NCI-H526 treated with DMSO at 0.1 percent for 48 hours (cell line): ENCODE measurements around the gene LCLAT1.

Source experiments
- DNase-seq: peaks from one replicate; lab custom pipeline; 2025; lab: John Stamatoyannopoulos, UW

Gene LCLAT1

DNA sequence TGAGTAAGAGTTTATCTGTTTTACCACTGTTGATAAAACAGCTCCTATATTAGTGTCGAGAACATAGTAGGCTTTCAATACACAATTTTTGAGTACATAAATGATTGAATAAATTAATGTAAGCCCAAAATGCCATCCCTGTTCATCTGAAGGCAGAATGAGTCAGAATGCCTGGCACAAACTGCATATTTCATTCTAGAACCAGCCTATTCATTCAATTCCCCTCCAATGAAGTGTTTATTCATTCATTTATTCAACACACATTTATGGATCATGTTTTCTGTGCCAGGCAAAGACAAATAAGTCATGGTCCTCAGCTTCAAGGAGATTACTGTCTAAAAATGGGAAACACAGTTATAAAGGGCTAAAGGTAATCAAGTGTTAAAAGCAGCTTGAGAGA lies 22.8 kb upstream of the LCLAT1 start:
- no peak for DNase-seq

DNA sequence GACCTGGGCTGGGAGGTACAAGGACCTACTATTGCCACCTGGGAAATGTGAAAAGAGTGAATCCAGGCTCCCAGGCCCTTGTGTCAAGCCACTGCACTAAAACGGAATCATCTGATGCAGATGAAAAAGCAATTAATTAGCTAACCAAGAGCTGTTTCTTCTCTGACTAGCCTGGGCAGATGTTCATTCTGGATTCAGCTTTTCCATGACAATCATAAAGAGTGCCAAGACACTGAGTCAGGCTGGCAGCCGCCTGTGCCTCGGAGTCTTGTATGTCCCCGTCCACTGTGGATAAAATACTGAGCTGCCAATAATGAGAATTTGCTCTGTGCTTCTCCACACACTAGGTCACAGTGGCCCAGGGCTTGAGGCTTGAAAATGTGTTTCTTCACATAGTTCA lies 21.7 kb upstream of the LCLAT1 start:
- no peak for DNase-seq

DNA sequence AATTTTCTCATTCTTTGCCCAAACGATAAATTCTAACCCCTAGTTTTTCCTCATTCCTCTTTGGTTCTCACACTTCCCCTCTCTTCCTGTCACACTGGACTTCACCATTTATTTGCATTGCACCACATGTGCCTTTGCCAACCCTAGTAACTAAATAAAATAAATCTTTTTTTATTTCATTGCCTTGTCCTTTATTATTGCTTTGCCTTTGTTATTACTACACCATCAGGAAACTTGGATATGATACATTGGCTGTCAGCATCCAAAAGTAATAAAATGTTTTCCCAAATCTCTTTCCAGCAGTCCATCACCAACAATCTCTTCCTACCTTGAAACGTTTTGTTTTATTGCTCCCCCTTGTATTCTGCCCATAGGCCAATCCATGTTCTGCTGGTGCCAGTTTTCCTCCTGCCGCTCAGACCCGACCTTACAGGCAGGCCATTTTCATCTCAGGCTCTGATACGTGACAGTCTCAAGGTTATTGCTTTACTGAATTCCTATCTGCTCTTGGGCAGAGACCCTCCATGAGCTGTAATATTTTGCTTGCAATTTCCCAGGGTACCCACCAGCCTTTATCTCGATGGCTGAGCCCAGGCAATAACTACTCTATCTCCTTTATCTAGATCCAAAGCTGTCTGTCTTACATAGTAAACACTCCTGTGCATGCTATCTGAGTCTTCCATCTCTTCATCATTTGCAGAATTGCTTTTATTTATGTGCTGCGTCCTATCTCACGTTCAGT lies 19.3 kb upstream of the LCLAT1 start:
- DNase-seq, result no peak

DNA sequence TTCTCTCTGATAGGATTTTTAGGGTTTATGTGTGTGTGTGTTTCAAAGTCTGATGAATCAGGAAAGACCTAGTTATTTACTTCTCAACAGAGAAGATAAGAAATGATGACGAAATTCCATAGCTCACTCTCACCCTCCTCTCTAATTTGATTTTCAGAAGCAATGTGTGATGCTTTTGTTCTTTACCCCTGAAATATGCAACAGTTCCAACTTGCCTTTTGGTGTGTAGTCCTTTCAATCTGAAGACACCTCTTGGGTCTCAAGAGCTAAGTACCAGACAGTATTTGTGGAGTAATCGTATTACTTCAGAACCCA lies 18.7 kb upstream of the LCLAT1 start:
- DNase-seq, result no peak

DNA sequence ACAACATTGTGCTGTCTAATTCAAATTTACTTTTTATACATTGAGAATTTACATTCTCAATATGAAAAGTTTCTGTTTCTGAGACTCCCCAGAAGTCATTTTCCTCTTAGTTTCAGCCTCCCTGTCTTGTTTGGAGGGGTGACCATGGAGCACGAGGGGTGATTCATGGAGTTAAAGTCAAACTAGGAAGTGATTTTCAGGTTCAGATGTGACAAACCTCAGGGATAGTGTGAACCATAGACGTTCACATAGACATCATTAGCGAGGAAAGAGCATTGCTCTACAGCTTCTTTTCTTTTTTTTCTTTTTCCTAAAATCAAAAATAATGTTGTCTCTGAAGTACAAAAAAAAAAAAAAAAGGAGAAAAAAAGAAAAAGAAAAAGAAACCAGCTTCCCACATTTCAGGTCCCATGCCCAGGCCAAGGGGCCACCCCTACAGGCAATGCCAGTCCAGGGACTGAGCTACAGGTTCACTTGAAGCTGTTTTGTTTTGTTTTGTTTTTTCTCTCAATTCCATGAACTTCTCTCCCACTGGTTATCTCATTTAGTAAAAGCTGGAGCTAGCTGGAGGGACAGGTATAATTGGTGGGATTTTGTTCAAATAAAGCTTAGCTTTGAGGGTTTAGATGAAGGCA lies 18.1 kb upstream of the LCLAT1 start:
- DNase-seq, result no peak

DNA sequence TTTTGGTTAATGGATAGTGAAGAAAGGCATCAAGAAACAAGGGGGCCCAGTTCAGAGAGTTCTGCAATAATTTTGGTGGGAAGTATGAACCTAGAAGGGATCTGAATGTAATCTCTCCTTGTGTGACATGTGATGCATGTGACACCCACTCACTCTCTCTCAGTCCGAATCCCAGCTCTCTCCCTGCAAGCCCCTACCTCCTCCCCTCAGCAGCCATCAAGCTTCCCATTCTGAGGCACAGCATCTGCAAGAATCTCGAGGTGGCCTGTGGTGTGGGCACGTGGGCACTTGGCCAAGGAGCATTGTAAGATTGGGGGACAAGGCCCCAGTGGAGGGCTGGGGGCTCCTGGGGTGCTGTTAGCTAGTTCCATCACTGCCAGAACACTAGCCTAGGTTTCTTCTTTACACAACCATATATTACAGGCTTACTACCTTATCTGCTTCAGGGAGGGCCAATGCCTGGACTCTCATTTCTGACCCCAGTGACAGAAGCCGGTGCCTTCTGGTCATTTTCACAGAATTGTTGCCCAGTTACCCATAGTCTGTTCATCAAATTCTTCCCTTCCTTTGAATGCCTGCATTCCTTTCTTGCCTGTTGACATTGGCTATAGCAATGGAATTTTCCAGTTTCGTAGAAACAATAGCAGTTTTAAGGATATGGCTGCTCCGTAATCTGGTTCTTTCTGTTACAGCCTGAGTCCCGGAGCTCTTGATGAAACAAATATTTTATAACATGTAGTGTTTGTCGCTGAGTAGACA lies 13.3 kb upstream of the LCLAT1 start:
- no peak for DNase-seq

DNA sequence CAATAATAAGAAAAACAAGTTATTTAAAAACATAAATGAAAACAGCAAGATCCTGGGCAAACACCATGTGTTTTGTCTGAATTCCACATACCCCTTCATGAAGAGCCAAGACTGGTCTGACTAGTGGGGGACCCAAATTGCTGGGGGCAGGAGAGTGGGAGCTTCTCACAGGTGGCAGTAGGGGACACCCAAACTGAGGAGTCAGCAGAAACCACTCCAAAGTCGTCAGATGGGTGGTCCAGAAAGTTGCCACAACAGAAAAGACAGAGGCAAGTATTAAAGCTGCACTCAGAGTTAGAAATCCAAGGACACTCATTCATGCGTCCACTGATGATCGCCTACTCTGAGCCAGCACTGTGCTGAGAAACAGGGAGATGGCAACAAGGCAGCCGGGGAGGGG lies 12.3 kb upstream of the LCLAT1 start:
- DNase-seq, result no peak

DNA sequence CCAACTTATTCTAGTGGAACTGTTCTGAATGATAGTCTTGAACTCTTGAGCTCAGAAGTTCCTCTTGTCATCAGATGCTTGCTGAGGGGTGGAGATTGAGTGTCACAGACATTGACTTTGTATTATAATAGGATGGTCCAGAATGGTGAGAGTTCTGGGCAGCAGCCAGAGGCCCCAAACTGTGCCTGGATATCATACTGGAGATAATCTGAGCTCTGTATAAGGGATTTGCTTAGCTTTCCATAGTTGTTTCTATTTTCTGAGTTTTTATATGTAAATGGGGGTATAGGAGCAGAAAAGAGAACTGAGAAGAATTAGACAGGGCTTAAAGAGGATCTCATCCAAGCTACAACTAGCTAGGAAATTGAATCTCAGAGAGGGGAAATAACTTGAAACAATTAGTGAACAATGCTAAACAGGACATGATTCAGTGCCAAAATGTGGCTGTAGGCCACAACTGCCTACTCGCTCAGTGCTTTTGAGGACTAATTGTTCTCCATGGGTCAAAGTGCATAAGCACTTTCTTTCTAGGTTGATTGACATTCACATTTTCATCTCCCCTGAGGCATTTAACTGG lies 10.1 kb upstream of the LCLAT1 start:
- no peak for DNase-seq

DNA sequence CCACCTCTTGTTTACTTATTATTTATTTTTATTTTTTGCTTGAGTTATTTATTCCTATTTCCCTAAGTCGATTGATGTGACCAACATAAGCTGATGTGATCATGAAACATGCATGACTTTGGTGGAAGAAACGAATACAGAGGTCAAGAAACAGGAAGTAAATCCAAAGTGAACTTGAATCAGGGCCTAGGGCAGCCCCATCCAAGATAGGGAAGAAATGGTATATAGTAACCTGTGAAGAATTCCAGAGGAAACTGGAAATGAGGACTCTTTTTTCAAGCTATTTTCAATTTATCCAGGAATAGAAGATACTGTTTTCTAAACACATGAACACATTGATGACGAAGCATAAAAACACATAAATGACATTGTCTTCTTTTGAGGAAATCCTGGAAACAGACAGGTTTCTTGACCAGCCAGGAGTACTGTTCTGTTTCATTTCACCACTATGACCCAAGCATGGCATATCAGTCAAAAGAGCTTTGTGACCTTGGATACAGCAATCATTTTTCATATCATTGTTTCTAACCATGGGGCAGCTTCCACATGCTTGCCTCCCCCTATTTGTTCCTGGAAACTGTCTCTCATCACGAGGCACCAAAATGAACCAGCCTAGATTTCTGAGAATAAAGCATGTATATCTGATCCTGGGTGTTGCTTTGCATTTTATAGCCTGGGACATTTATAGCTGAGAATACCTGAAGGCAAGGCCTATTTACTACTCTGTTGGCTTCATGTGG lies 9.1 kb upstream of the LCLAT1 start:
- DNase-seq, result no peak

DNA sequence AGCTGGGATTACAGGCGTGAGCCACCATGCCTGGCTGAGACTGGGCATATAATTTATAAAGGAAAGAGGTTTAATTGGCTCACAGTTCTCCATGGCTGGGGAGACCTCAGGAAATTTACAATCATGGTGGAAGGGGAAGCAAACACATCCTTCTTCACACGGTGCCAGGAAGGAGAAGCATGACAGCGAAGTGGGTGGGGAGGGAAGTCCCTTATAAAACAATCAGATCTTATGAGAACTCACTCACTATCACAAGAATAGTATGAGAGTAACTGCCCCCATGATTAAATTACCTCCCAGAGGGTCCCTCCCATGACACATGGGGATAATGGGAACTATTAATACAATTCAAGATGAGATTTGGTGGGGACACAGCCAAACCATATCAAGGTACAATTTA lies 7.8 kb upstream of the LCLAT1 start:
- no peak for DNase-seq

DNA sequence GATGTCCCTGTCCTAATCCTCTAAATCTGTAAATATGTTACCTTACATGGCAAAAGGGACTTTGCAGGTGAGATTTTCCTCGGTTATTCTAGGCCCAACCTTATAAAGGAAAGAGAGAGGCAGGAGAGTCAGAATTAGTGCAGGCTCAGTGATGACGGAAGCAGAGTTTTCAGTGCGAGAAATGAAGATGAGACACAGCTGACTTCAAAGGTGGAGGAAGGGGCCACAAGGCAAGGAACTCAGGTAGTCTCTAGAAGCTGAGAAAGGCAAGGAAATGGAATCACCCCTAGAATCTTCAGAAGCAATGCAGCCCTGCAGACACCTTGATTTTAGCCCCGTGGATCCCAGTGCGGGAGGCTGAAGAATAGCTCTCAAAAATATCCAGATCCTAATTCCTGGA lies 7.2 kb upstream of the LCLAT1 start:
- DNase-seq, result no peak

DNA sequence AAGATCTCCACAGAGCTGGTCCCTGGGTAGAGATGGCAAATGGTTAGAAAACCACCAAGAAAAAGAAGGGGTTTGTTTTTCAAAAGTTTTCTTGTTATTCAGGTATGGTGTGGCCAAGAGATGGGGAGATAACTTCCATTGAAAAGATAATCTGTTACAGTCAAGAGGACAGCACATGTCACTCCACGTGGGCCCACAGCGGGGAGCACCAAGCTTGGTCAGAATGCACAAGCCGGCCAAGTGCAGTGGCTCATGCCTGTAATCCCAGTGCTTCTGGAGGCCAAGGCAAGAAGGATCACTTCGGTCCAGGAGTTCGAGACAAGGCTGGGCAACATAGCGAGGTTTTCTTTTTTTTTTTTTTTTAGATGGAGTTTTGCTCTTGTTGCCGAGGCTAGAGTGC lies 6.0 kb upstream of the LCLAT1 start:
- no peak for DNase-seq

DNA sequence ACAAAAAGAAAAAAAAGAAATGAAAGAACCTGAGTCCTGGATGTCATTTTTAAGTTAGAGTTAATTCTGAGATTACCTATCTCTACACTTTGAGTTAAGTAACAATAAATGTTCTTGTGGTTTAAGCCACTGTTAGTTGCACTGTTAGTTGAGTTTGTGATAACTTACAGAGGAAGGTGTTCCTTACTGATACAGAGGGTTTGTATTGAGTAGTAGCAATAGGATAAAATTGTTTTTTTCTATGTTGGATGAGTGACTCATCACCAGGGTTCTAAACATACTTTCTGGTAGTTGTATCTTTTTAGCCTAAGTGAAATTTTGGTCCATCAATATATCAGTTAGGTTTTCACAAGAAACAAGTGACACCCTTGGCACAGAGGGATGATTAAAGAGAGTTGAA lies 4.0 kb upstream of the LCLAT1 start:
- no peak for DNase-seq

DNA sequence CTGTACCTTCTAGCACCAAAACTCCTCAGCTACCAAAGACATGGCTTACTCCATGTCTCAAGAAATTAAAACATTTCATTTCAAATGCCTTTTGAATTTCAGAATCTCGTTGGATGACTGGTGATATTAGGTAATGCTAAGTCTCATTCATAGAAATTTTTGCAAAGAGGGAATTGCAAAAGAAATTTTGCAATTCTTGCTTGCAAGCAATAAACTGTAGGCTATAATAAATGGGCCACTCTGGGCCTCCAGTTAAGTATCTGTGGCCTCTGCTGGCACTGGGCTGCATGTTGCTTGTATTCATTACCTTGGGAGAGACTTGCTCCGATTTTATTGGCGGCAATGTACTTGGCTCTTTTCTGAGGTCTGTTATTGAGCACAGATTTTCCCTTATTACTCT lies 2.8 kb upstream of the LCLAT1 start:
- no peak for DNase-seq

DNA sequence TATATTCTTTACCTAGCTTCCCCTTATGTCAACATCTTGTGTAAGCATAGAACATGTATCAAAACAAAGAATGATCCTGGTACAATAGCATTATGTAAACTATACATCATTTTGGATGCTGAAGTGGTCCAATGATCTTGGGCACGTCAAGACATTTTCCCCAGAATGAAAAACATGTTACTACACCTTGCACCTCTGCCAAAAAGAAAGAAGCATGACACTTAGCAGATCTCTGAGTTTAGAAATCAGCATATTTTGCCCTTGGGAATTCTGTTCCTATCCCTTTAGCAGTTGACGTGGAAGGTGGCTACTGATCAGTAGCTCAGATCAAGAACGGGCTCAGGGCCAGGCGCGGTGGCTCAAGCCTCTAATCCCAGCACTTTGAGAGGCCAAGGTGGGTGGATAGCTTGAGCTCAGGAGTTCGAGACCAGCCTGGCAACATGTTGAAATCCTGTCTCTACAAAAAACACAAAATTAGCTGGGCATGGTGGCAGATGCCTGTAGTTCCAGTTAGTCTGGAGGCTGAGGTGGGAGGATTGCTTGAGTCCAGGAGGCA lies 1.7 kb upstream of the LCLAT1 start:
- no peak for DNase-seq

DNA sequence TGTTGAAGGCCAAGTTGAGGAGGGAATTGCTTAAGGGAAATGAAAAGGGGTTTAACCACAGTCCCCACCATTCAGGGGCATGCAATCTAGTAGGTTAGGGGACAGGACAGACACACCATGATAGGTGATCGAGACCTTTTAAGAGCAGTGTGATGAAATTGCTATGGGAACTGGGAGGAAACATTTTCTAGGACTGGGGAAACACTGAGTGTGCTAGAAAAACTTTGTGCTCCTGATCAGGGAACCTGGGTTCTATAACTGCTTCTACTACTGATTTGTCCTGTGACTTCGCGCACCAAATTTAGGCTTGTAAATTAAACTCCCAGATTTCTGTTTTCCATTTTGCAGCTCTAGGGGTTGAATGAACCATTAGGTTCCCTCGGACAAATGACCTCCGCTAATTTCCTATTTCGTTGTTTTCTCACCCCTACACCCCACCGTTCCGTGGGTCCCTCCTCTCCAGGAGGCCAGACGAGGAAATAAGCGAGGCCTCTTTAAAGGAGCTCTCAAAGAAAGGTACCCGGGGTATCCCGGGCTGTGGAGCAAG lies 371 bp upstream of the LCLAT1 start:
- no peak for DNase-seq

DNA sequence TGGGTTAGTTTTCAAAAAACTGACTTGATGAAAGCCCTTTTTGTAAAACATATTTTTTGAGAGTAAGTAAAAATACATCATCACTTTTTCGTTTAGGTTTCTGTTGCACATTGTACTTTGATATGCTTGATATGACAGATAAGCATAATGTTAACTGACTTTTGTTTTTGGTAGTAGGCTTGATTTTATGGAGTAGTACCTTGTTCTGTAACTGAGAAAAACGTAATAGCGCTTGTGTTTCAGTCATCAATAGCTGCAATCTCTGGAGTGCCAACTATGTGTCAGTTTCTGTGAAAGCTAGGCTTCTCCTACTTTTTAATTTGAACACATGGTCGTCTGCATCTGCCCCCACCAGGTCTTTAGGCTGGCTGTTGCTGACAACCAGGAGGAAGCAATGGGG lies 1.3 kb downstream of the LCLAT1 start:
- DNase-seq, result no peak

DNA sequence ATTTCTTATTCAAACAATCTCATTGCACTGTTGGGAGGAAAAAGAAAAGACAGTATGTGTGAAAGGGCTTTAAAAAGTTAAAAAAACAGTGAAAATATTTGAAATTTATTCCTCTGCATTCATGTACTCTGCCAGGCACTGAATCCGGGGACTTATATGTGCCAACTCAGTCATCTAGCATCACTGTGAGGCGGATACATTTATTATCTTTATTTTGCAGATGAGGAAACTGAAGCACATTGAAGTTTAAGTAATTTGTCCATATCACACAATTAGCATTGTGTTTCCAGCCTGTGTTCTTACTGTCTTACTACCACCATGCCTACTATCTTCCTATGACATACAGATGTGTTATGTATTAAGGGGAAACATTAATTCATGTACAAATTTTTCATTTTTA lies 1.8 kb downstream of the LCLAT1 start:
- no peak for DNase-seq

DNA sequence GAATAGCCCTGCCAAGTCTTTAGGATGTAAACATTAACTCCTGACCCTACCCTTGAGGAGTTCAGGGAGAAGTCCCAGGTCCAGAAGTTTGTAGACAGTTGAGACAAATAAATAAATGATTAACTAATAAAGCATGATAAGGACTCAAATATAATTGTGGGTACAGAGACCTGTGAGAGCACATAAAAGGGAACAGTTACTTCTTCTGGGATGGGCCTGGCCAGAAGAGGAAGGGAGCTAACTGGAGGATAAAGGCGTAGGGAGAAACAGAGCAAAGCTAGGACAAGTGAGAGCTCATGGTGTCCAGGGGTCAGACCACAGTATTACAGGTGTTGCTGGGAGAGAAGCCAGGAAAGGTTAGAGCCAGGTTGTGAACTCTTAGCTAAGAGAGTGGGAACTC lies 3.0 kb downstream of the LCLAT1 start:
- DNase-seq, result no peak

DNA sequence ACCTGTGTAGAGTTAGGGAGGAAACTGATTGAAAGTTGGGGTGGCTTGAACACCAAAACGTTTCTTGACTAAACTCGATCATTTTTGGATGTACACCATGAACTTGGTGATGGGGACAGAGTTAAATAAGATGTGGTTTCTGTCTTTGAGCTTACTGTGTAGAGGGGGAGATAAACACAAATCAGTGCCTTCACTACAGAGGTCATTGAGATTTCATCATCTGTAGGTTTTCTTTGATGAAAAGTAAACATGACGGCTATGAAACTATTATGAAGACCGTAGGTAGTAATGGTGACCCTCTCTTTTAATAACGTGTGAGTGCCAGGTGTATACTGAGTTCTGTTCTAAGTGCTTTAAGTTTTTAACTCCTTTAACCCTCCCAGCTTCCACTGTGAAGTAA lies 6.5 kb downstream of the LCLAT1 start:
- DNase-seq, result no peak

DNA sequence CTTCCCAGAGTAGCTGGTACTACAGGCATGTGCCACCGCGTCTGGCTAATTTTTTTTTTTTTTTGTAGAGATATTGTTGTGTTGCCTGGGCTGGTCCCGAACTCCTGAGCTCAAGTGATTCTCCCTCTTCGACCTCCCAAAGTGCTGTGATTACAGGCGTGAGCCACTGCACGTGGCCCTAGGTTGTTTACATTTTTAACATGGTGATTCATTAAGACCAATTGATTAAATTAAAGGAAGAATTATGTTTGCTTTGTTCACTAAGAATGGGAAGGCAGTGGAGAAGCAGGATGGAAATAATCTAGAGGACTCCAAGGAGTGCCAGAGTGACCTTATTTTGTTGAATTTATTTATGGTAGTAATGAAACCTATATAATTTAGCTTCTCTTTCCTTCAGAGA lies 7.5 kb downstream of the LCLAT1 start:
- DNase-seq, result no peak
